AG04449 (cell line): Measurements from ENCODE around the gene PARG.

ENCODE experiments used
- CTCF ChIA-PET: fragments of 350-600 bp; formaldehyde crosslinking; extraction: SDS; loops from one replicate; lab custom pipeline; 2021; ENCODE audit warnings: antibody characterized with exemption; lab: Yijun Ruan, JAX
- POLR2A ChIA-PET: fragments of 400-600, 350-600 bp; formaldehyde crosslinking; extraction: SDS; loops from one replicate; lab custom pipeline; 2020; ENCODE audit warnings: antibody characterized with exemption, inconsistent platforms; lab: Yijun Ruan, JAX
- DNase-seq: peaks from one replicate; pipeline ENCODE4 v3.0.0-alpha.2; 2010; ENCODE audit warnings: low read depth, low spot score
- H3K4me3 ChIP-seq: 2 replicates; pipeline ENCODE4 v1.5.1; 2011; ENCODE audit warnings: low read depth, mild to moderate bottlenecking, control low read depth, low read length
- CTCF ChIP-seq: IDR thresholded peaks from one replicate; pipeline ENCODE4 v1.5.1; 2011; ENCODE audit warnings: mild to moderate bottlenecking, moderate library complexity, low read length, control low read depth, inconsistent platforms; ENCODE audit not compliant: insufficient read depth; ENCODE audit errors: missing control alignments

The PARG gene

DNA sequence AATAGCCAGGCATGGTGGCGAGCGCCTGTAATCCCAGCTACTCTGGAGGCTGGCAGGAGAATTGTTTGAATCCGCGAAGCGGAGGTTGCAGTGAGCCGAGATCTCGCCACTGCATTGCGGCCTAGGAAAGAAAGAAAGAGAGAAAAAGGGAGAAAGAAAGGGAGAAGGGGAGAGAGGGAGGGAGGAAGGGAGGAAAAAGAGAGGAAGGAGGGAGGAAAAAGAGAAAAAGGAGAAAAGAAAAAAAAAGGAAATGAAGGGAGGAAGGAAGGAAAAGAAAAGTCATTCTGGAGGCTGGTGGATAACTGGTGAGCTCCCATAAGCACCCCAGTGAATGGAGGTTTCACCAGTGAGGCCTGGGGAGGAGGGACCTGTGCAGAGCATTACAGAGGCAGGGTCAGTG, 172.1 kb downstream of the PARG start:
- no peak for DNase-seq
- H3K4me3 ChIP-seq = no peak overlapping the region
- POLR2A ChIA-PET = no interaction called here
- CTCF ChIA-PET = no interaction called here
- TF ChIP-seq CTCF = no peak

- no peak for DNase-seq
- POLR2A ChIA-PET = no interaction called here
- CTCF ChIA-PET = no interaction called here
- no peak for TF ChIP-seq CTCF
- H3K4me3 ChIP-seq = no peak overlapping the region
Measured at GRCh38 chr10:49768731-49769130, 173.1 kb downstream of the PARG start.

DNA sequence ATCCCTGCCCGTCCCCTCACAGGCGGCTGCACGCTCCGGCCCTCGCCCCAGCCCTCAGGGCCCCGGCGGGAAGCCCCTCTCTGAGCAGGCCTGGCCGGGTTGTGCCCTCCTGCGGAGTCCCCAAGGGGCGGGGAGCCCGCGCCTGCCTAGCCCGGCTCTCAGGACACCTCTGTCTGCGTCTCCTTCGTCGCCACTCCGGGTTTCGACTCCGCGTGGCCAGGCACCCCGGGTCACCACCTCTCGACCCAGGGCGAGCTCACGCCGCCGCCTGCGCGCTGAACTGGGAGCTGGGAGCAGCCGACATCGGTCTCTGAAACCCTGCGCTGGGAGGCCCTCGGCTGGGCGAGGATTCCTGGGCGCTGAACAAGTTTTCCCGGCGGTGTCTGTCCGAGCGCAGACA, 173.5 kb downstream of the PARG start:
- ChIA-PET CTCF (no interaction called here), POLR2A (no interaction called here)
- H3K4me3 ChIP-seq = no peak overlapping the region
- TF ChIP-seq CTCF = no peak
- DNase-seq = no peak
